HepG2 (cell line): ENCODE results near the gene EFS. TPM values are rescaled to one million over a fixed set of nuclear protein-coding genes. Genes with fewer than 3 reads are reported as not detected.

ENCODE experiments used
- CEBPG ChIP-seq: IDR thresholded peaks from 2 replicates; pipeline ENCODE4 v1.6.1; 2016
- HBP1 ChIP-seq: IDR thresholded peaks from 2 replicates; pipeline ENCODE4 v1.6.1; 2016; ENCODE audit warnings: low read depth, control low read depth
- ZFX ChIP-seq: sonication (generic); formaldehyde crosslinking; IDR thresholded peaks from 2 replicates; pipeline ENCODE4 v1.4.0; 2020; ENCODE audit warnings: mild to moderate bottlenecking, low read depth, missing genetic modification reagents, moderate library complexity
- ZNF10 ChIP-seq: sonication (generic); formaldehyde crosslinking; IDR thresholded peaks from 2 replicates; pipeline ENCODE4 v1.4.0; 2020; ENCODE audit warnings: mild to moderate bottlenecking, low read depth, missing genetic modification reagents, borderline replicate concordance
- ZNF761 ChIP-seq: sonication (generic); formaldehyde crosslinking; conservative IDR thresholded peaks from 2 replicates; pipeline ENCODE4 v1.4.0; 2020; ENCODE audit warnings: mild to moderate bottlenecking, missing genetic modification reagents
- polyA plus RNA-seq, 8 experiments: library from polyadenylated mRNA; depleted of rRNA in 3 of 8; stranded (reverse) in 7 of 8; unstranded in 1 of 8; fragments of >200 nt; fragmentation: Illumina TruSeq in 4 of 8; extraction: Trizol in 4 of 8; gene quantifications; 2 replicates each; pipeline versions ENCODE4 v1.2.1 to v1.2.3, GENCODE V29; 2011 to 2016; ENCODE audit warnings: low read depth in 4 of 8, missing spikeins in 1 of 8, mixed read lengths in 1 of 8; ENCODE audit not compliant: insufficient read depth in 1 of 8
- total RNA-seq, 5 experiments: library from RNA; depleted of rRNA; stranded (reverse); fragments of >200 nt; fragmentation: Illumina TruSeq; extraction: Trizol; gene quantifications; 2 replicates each; pipeline ENCODE4 v1.2.3, GENCODE V29; 2016; ENCODE audit warnings: low read depth in 1 of 5
- TF ChIP-seq, protein P1 (sequence below): sonication (generic); formaldehyde crosslinking; IDR thresholded peaks from 2 replicates; pipeline ENCODE4 v1.4.0; 2020; ENCODE audit warnings: missing genetic modification reagents, mild to moderate bottlenecking, borderline replicate concordance

EFS gene
- total and polyA plus RNA-seq, 2 of the 13 experiments (the other 11 are each of a cell fraction or from before 2014, with no cell fraction given) = not detected

GRCh38 chr14:23353433-23353780, 11.6 kb downstream of the EFS start (continued):
- TF ChIP-seq, protein P1, sequence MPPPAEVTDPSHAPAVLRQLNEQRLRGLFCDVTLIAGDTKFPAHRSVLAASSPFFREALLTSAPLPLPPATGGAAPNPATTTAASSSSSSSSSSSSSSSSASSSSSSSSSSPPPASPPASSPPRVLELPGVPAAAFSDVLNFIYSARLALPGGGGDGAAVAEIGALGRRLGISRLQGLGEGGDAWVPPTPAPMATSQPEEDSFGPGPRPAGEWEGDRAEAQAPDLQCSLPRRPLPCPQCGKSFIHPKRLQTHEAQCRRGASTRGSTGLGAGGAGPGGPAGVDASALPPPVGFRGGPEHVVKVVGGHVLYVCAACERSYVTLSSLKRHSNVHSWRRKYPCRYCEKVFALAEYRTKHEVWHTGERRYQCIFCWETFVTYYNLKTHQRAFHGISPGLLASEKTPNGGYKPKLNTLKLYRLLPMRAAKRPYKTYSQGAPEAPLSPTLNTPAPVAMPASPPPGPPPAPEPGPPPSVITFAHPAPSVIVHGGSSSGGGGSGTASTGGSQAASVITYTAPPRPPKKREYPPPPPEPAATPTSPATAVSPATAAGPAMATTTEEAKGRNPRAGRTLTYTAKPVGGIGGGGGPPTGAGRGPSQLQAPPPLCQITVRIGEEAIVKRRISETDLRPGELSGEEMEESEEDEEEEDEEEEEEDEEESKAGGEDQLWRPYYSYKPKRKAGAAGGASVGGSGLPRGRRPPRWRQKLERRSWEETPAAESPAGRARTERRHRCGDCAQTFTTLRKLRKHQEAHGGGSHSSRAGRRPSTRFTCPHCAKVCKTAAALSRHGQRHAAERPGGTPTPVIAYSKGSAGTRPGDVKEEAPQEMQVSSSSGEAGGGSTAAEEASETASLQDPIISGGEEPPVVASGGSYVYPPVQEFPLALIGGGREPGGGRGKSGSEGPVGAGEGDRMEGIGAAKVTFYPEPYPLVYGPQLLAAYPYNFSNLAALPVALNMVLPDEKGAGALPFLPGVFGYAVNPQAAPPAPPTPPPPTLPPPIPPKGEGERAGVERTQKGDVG (CRISPR knock-in tag) = no peak
- TF ChIP-seq CEBPG (CRISPR knock-in tag) (peak; percentile 49), ZNF761 (CRISPR knock-in tag) (peak; percentile 39; the same call in 1 of the 2 replicates), ZFX (CRISPR knock-in tag) (0 out of 2 replicates have a peak, but pooled peaks have one; percentile 19), ZNF10 (CRISPR knock-in tag) (0 out of 2 replicates have a peak, but pooled peaks have one; percentile 25), HBP1 (0 out of 2 replicates have a peak, but pooled peaks have one; percentile 10)
